Esophagus (tissue), 2 donors: ENCODE measurements around the gene SPANXB1. TPM values are rescaled to one million over a fixed set of nuclear protein-coding genes. Genes with fewer than 3 reads are reported as not detected.
"Not testable (repeated sequence)": the region's sequence is repeated elsewhere in the genome, so short reads cannot be mapped to it uniquely, and the experiment has no call there.

Source experiments
- H3K27ac ChIP-seq, 2 donors: one replicate each; pipeline ENCODE4 v1.5.1; 2013; ENCODE audit warnings: low read depth in 2 of 2, mild to moderate bottlenecking in 2 of 2, inconsistent platforms in 1 of 2, low read length in 1 of 2, moderate library complexity in 1 of 2
- H3K27me3 ChIP-seq, 2 donors: one replicate each; pipeline ENCODE4 v1.6.1; 2013; ENCODE audit warnings: low read length in 2 of 2, control low read depth in 1 of 2, mild to moderate bottlenecking in 1 of 2; ENCODE audit not compliant: insufficient read depth in 2 of 2, control insufficient read depth in 1 of 2
- H3K36me3 ChIP-seq, 2 donors: one replicate each; pipeline ENCODE4 v1.6.1; 2013; ENCODE audit warnings: low read length in 1 of 2; ENCODE audit not compliant: control insufficient read depth in 2 of 2, insufficient read depth in 2 of 2
- H3K4me1 ChIP-seq, 2 donors: one replicate each; pipeline ENCODE4 v1.6.1; 2013; ENCODE audit warnings: low read length in 1 of 2; ENCODE audit not compliant: control insufficient read depth in 2 of 2, insufficient read depth in 2 of 2
- H3K4me3 ChIP-seq, 2 donors: one replicate each; pipeline ENCODE4 v1.5.1; 2013; ENCODE audit warnings: low read length in 2 of 2, mild to moderate bottlenecking in 2 of 2, low read depth in 1 of 2, moderate library complexity in 1 of 2
- H3K9me3 ChIP-seq, 2 donors: one replicate each; pipeline ENCODE4 v1.6.1; 2013; ENCODE audit warnings: mild to moderate bottlenecking in 2 of 2, low read depth in 1 of 2, low read length in 1 of 2, moderate library complexity in 1 of 2; ENCODE audit not compliant: control insufficient read depth in 2 of 2, insufficient read depth in 1 of 2
- WGBS, 2 donors: extraction: QIAGEN DNeasy Blood & Tissue Kit; methylation state at CpG; one replicate each; pipeline ENCODE4 v1.1.7; 2013; 5-methylcytosine and 5-hydroxymethylcytosine counted together
- polyA plus RNA-seq, 2 donors: library from polyadenylated mRNA; stranded (reverse); fragments of 200-250 nt; gene quantifications; one replicate each; pipeline ENCODE4 v1.2.3, GENCODE V29; 2013
- donor health status: healthy with polysubstance abuse.
- donor health status: Bipolar disorder and iron deficiency.

SPANXB1 gene
- not detected for polyA plus RNA-seq

DNA sequence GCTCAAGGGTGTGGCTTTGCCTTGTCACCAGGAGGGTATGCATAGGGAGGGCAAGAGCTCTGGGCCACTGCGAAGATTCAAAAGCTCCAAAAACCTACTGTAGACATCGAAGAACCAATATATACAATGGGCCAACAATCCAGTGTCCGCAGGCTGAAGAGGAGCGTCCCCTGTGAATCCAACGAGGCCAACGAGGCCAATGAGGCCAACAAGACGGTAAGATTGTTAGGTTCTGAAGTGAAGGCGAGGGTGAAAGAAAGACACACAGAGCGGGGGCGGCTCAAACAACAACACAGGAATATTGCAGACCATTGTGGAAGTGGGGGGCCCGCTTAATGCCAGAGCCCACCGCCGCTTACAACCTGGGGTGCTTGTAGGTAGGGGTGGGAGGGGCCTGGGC, at the start of gene SPANXB1:
Gene SPANXB1, plus strand, starts transcription at position 27 of the 400 bp plus-strand sequence. Its CDS starts 100 bp downstream, at position 127.
- not testable (repeated sequence) for H3K27ac ChIP-seq, H3K4me3 ChIP-seq, H3K36me3 ChIP-seq, H3K27me3 ChIP-seq, H3K9me3 ChIP-seq, H3K4me1 ChIP-seq
- 92 to 96% methylated on average over 13 of the region's 13 CpGs for WGBS, 2 donors

GRCh38 chrX:140967036-140967435, 35.4 kb upstream of the SPANXB1 start:
- Histone ChIP-seq H3K9me3 (no peaks in the 10 kb centered on the region), H3K27ac (no peak overlapping the region), H3K36me3 (no peaks in the 10 kb centered on the region), H3K4me3 (no peak overlapping the region), H3K27me3 (peaks cover 0 to 2% of the 10 kb centered on the region in 2 donors), H3K4me1 (no peaks in the 10 kb centered on the region)
- 50 to 53% methylated on average over 3 of the region's 3 CpGs for WGBS, 2 donors

- Histone ChIP-seq H3K27ac (no peak overlapping the region), H3K36me3 (no peaks in the 10 kb centered on the region), H3K4me1 (no peaks in the 10 kb centered on the region), H3K27me3 (peaks cover 0 to 4% of the 10 kb centered on the region in 2 donors), H3K4me3 (no peak overlapping the region), H3K9me3 (no peaks in the 10 kb centered on the region)
- 59 to 75% methylated on average over 4 of the region's 4 CpGs for WGBS, 2 donors
Measured at GRCh38 chrX:140971099-140971795, 31.1 kb upstream of the SPANXB1 start.

DNA sequence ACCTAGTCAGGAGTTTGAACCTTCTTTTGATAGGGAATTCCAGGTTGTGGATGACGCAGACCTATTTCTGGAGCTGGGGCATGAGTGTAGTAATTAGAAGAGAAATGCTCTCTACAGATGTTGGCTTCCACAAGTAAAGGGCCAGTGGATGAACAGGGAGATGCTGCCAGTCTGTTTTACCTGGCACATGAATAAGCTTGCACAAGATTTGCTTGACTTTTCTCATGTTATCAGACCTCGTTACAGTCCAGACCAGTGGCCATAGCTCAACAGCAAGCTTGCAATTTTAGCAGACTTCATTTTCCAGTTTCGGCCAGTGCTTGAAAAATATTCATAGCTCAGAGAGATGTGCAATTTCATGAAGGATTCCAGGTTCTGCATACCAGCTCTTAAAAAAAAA, 26.9 kb upstream of the SPANXB1 start:
- 64 to 84% methylated on average over 3 of the region's 3 CpGs for WGBS, 2 donors
- no peak overlapping the region for H3K4me3 ChIP-seq
- H3K27me3 ChIP-seq: peaks cover 0 to 4% of the 10 kb centered on the region in 2 donors
- H3K4me1 ChIP-seq: no peaks in the 10 kb centered on the region
- no peaks in the 10 kb centered on the region for H3K9me3 ChIP-seq
- H3K36me3 ChIP-seq: no peaks in the 10 kb centered on the region
- H3K27ac ChIP-seq: no peak overlapping the region

DNA sequence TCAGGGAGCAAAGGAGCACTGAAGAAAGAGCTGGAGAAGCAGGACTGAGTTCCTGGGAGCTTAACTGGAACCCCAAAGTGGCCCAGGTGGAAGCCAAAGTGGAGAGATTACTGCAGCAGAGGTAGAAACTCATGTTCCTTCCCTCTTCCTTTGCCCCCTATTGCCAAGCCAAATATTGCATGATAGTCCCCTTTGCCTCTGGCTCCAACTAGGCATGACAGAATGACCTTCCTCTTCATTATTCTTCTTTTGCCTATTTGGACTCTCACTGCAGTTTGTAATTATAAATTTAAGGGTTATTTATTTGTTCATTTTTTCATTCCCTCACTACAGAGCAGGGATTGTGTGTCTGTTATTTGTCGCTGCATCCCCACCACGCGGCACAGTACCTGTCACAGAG, 22.1 kb upstream of the SPANXB1 start:
- no peaks in the 10 kb centered on the region for H3K4me1 ChIP-seq
- 94 to 95% methylated on average over 3 of the region's 3 CpGs for WGBS, 2 donors

GRCh38 chrX:140983730-140984129, 18.7 kb upstream of the SPANXB1 start:
- WGBS, 2 donors: 32 to 55% methylated on average over 1 of the region's 1 CpG
- H3K27me3 ChIP-seq: no peaks in the 10 kb centered on the region
- H3K36me3 ChIP-seq: no peaks in the 10 kb centered on the region
- H3K9me3 ChIP-seq: no peaks in the 10 kb centered on the region
- H3K4me3 ChIP-seq: no peak overlapping the region
- no peak overlapping the region for H3K27ac ChIP-seq
- no peaks in the 10 kb centered on the region for H3K4me1 ChIP-seq

More for the DNA sequence above, 22.1 kb upstream of the SPANXB1 start:
- Histone ChIP-seq H3K27me3 (no peaks in the 10 kb centered on the region), H3K9me3 (no peaks in the 10 kb centered on the region), H3K4me3 (no peak overlapping the region), H3K27ac (no peak overlapping the region), H3K36me3 (no peaks in the 10 kb centered on the region)

- not testable (repeated sequence) for H3K27ac ChIP-seq, H3K9me3 ChIP-seq, H3K4me1 ChIP-seq, H3K27me3 ChIP-seq, H3K36me3 ChIP-seq, H3K4me3 ChIP-seq
- WGBS, 2 donors: 68 to 75% methylated on average over 3 to 4 of the region's 6 CpGs
Measured at GRCh38 chrX:141005243-141005642, 2.8 kb downstream of the SPANXB1 start.

GRCh38 chrX:141044246-141044645, 41.9 kb downstream of the SPANXB1 start:
- not testable (repeated sequence) for H3K27me3 ChIP-seq, H3K36me3 ChIP-seq, H3K9me3 ChIP-seq, H3K27ac ChIP-seq, H3K4me3 ChIP-seq, H3K4me1 ChIP-seq
- WGBS, 2 donors: 83 to 93% methylated on average over 9 of the region's 14 CpGs

GRCh38 chrX:141049878-141050277, 47.5 kb downstream of the SPANXB1 start:
- not testable (repeated sequence) for H3K4me3 ChIP-seq, H3K27me3 ChIP-seq, H3K27ac ChIP-seq, H3K36me3 ChIP-seq, H3K4me1 ChIP-seq, H3K9me3 ChIP-seq
- 87 to 90% methylated on average over 3 of the region's 3 CpGs for WGBS, 2 donors

GRCh38 chrX:141052098-141052497, 49.7 kb downstream of the SPANXB1 start:
- not testable (repeated sequence) for H3K4me3 ChIP-seq, H3K27ac ChIP-seq, H3K27me3 ChIP-seq, H3K9me3 ChIP-seq, H3K36me3 ChIP-seq, H3K4me1 ChIP-seq
- WGBS, 2 donors: 43 to 58% methylated on average over 5 of the region's 5 CpGs
